GM12891 (cell line): ENCODE results near the gene RAX2.

Experiments
- PAX5 ChIP-seq: IDR thresholded peaks from 2 replicates; pipeline ENCODE4 v1.6.1; 2011; ENCODE audit warnings: low read length, moderate library complexity, mild to moderate bottlenecking; ENCODE audit not compliant: insufficient read depth, severe bottlenecking
- POLR2A ChIP-seq: IDR thresholded peaks from 2 replicates; pipeline ENCODE4 v1.6.1; 2011; ENCODE audit warnings: low read depth, low read length, control low read depth
- POLR2AphosphoS5 ChIP-seq: IDR thresholded peaks from 2 replicates; pipeline ENCODE4 v1.6.1; 2011; ENCODE audit warnings: low read depth, low read length, control low read depth
- SPI1 ChIP-seq: IDR thresholded peaks from 2 replicates; pipeline ENCODE4 v1.6.1; 2011; ENCODE audit warnings: low read depth, low read length, control low read depth
- TAF1 ChIP-seq: IDR thresholded peaks from 2 replicates; pipeline ENCODE4 v1.6.1; 2011; ENCODE audit warnings: low read depth, low read length, control low read depth

DNA sequence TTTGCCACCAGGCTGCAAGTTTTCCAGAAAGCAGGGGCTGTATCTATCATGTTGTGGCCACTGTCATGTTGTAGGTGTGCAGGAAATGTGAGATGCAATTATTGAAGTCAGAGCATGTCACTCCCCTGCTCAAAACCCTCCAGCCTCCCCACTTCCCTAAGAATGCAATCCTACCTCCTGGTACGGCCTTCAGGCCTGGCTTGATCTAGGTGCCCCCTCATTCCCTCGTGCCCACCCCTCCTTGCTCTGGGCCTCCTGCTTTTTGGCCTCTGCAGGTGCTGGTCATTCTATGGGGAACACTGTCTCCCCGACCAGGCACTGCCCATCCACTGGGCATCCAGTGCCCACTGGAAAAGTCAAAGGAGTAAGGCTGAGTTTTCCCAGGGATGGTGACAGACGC lies 42.6 kb upstream of the RAX2 start:
- TF ChIP-seq TAF1 (no peak), POLR2A (no peak), POLR2AphosphoS5 (no peak), PAX5 (no peak), SPI1 (no peak)
